Loucy (cell line): ENCODE results near the gene NSUN5.
"Not testable (repeated sequence)": the region's sequence is repeated elsewhere in the genome, so short reads cannot be mapped to it uniquely, and the experiment has no call there.

Source experiments
- CTCF ChIP-seq: fragments of 200-600 bp; sonication (generic); conservative IDR thresholded peaks from 2 replicates; pipeline ENCODE4 v1.5.1; 2014; ENCODE audit warnings: mild to moderate bottlenecking, antibody characterized with exemption, low read length
- EZH2phosphoT487 ChIP-seq: fragments of 200-600 bp; IDR thresholded peaks from 2 replicates; pipeline ENCODE4 v1.6.1; 2018; ENCODE audit warnings: antibody characterized with exemption, mild to moderate bottlenecking, moderate library complexity, borderline replicate concordance

GRCh38 chr7:73266719-73267368 lies 41.8 kb downstream of the NSUN5 start:
- TF ChIP-seq CTCF, EZH2phosphoT487: not testable (repeated sequence)
